HG03521 (cell line): ENCODE measurements around the gene COL19A1.

ENCODE experiments used
- ATAC-seq: cut with Tn5 transposase; IDR thresholded peaks from one replicate; pipeline ENCODE4 v1.9.1; 2021; ENCODE audit warnings: mild to moderate bottlenecking, moderate library complexity; ENCODE audit not compliant: unreplicated experiment

The COL19A1 gene

GRCh38 chr6:70045413-70045812 lies 179.1 kb downstream of the COL19A1 start:
- ATAC-seq, result no peak

GRCh38 chr6:70051197-70052124 lies 185.1 kb downstream of the COL19A1 start:
- ATAC-seq, result no peak

- ATAC-seq, result no peak
Observed at GRCh38 chr6:70059039-70059719, 192.8 kb downstream of the COL19A1 start.

GRCh38 chr6:70060680-70061079 lies 194.3 kb downstream of the COL19A1 start:
- ATAC-seq, result no peak

- ATAC-seq, result no peak
Observed at GRCh38 chr6:70061546-70061945, 195.2 kb downstream of the COL19A1 start.

GRCh38 chr6:70062010-70062409 lies 195.7 kb downstream of the COL19A1 start:
- no peak for ATAC-seq

- ATAC-seq, result no peak
Observed at GRCh38 chr6:70072540-70073179, 206.3 kb downstream of the COL19A1 start.

- no peak for ATAC-seq
Observed at GRCh38 chr6:70073637-70074036, 207.3 kb downstream of the COL19A1 start.

- ATAC-seq, result peak; percentile 61
Observed at GRCh38 chr6:70079241-70079640, 212.9 kb downstream of the COL19A1 start.

- no peak for ATAC-seq
Observed at GRCh38 chr6:70080443-70081070, 214.2 kb downstream of the COL19A1 start.

GRCh38 chr6:70082830-70083229 lies 216.5 kb downstream of the COL19A1 start:
- ATAC-seq, result no peak

GRCh38 chr6:70086806-70087205 lies 220.4 kb downstream of the COL19A1 start:
- ATAC-seq, result no peak

- no peak for ATAC-seq
Observed at GRCh38 chr6:70094156-70094555, 227.8 kb downstream of the COL19A1 start.

- no peak for ATAC-seq
Observed at GRCh38 chr6:70099732-70100131, 233.4 kb downstream of the COL19A1 start.

- ATAC-seq, result no peak
Observed at GRCh38 chr6:70103798-70104197, 237.4 kb downstream of the COL19A1 start.

- no peak for ATAC-seq
Observed at GRCh38 chr6:70107852-70108629, 241.7 kb downstream of the COL19A1 start.

- ATAC-seq, result peak; percentile 45
Observed at GRCh38 chr6:70110126-70111022, 244.0 kb downstream of the COL19A1 start.

GRCh38 chr6:70111737-70112136 lies 245.4 kb downstream of the COL19A1 start:
- ATAC-seq, result no peak

- ATAC-seq, result no peak
Observed at GRCh38 chr6:70112716-70113115, 246.4 kb downstream of the COL19A1 start.
